ENCODE results near the gene CYP1B1.

DNA sequence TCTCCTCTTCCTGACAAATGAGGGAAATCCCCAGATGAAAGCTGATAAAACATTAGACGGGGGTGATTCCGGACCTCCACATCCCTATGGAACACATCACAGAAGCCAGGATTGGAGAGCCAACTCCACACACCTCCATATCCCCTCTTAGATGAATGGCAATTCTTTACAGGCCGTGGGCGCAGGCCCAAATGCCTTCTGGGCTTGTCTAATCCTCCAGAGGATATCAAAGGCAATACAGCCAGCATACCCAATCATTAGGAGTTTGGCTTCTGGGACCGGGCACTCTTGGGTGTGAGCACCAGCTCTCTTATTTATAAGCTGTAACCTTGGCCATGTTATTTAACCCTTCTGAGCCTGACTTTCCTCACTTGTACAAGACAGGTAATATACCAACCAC lies 15.0 kb upstream of the CYP1B1 start:
- TF ChIP-seq POLR2AphosphoS5 (IDR thresholded peaks at IDR 0.05; ENCODE audit: borderline replicate concordance, low read depth, low read length) (no peak), EZH2 (IDR thresholded peaks at IDR 0.05) (no peak)

All from SK-N-MC (cell line).